IPS-NIHi11 (cell line): ENCODE results near the gene STARD3.
A peak's percentile ranks its signal among the peaks of the same experiment; 100 is the strongest.

Experiments used
- DNase-seq: peaks from one replicate; pipeline ENCODE4 v3.0.0; 2012; ENCODE audit warnings: mixed read lengths, low spot score

Gene STARD3

GRCh38 chr17:39639043-39639442 lies 2.1 kb downstream of the STARD3 start:
- no peak for DNase-seq

- no peak for DNase-seq
These were observed 2.9 kb downstream of the STARD3 start for GRCh38 chr17:39639566-39640458.

GRCh38 chr17:39640591-39641031 lies 3.7 kb downstream of the STARD3 start:
- DNase-seq, result no peak

GRCh38 chr17:39641097-39641496 lies 4.2 kb downstream of the STARD3 start:
- no peak for DNase-seq

- DNase-seq, result no peak
These were observed 4.9 kb downstream of the STARD3 start for GRCh38 chr17:39641883-39642282.

GRCh38 chr17:39642291-39643074 lies 5.5 kb downstream of the STARD3 start:
- DNase-seq, result no peak

- DNase-seq, result no peak
These were observed 6.3 kb downstream of the STARD3 start for GRCh38 chr17:39643271-39643670.

- DNase-seq, result no peak
These were observed 10.3 kb downstream of the STARD3 start for GRCh38 chr17:39647256-39647655.

- DNase-seq, result no peak
These were observed 11.8 kb downstream of the STARD3 start for GRCh38 chr17:39648616-39649366.

GRCh38 chr17:39650121-39650579 lies 13.2 kb downstream of the STARD3 start:
- DNase-seq, result no peak

GRCh38 chr17:39651923-39652586 lies 15.1 kb downstream of the STARD3 start:
- no peak for DNase-seq

GRCh38 chr17:39652587-39653315 lies 15.8 kb downstream of the STARD3 start:
- peak; percentile 73 for DNase-seq

GRCh38 chr17:39653316-39653661 lies 16.3 kb downstream of the STARD3 start:
- no peak for DNase-seq

- peak; percentile 92 for DNase-seq
These were observed 16.9 kb downstream of the STARD3 start for GRCh38 chr17:39653662-39654331.

- no peak for DNase-seq
These were observed 18.2 kb downstream of the STARD3 start for GRCh38 chr17:39655105-39655504.

- DNase-seq, result no peak
These were observed 21.4 kb downstream of the STARD3 start for GRCh38 chr17:39658346-39658745.

- no peak for DNase-seq
These were observed 21.8 kb downstream of the STARD3 start for GRCh38 chr17:39658760-39659159.

GRCh38 chr17:39659279-39660010 lies 22.5 kb downstream of the STARD3 start:
- DNase-seq, result no peak

GRCh38 chr17:39660011-39660360 lies 23.0 kb downstream of the STARD3 start:
- DNase-seq, result no peak
